GM18502 (cell line): ENCODE measurements around the gene MSLN.
"Not testable (repeated sequence)": the region's sequence is repeated elsewhere in the genome, so short reads cannot be mapped to it uniquely, and the experiment has no call there.

Source experiments
- ATAC-seq: cut with Tn5 transposase; IDR thresholded peaks from one replicate; pipeline ENCODE4 v1.9.1; 2021; ENCODE audit warnings: mild to moderate bottlenecking; ENCODE audit not compliant: unreplicated experiment, poor library complexity

Gene MSLN

DNA sequence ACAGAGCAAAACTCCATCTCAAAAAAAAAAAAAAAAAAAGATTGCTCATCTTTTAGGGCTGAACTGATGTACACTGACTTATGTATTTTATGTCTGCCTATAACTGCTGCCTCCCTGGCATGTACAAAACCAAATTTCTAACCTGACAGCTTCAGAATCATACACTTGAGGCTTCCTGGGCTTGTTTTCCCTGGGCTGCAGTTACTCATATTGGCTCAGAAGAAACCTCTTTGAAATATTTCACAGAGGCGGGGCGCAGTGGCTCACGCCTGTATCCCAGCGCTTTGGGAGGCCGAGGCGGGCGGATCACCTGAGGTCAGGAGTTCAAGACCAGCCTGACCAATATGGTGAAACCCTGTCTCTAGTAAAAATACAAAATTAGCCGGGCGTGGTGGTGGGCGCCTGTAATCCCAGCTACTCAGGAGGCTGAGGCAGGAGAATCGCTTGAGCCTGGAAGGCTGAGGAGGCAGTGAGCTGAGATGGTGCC lies 6.4 kb upstream of the MSLN start:
- not testable (repeated sequence) for ATAC-seq

DNA sequence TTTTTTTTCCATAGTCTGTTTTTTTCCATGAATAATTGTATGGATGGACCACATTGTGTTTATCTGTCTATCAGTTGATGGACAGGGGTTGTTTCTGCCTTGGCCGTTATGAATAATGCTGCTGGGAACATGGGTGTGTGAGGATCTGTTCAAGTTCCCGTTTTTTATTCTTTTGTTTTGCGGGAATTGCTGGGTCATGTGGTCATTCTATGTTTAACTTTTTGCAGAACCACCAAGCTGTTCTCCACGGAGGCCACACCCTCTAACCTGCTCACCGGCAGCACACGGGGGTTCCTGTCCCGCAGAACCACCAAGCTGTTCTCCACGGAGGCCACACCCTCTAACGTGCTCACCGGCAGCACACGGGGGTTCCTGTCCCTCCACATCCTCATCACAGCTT lies 5.9 kb upstream of the MSLN start:
- no peak for ATAC-seq

DNA sequence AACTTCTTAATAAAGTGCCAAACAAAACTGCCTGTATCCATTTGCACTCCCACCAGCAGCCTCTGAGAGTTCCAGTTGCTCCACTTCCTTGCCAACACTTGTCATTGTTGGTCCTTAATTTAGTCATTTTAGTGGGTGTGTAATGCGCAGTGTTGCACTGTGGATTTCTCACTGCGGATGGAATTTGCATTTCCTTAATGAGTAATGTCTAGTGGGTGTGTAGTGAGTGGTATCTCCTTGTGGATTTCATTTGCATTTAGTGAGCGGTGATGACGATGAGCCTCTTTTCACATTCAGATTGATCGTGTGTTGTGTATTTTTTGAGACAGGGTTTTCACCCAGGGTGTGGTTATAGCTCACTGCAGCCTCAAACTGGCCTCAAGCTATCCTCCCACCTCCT lies 4.1 kb upstream of the MSLN start:
- ATAC-seq = no peak

DNA sequence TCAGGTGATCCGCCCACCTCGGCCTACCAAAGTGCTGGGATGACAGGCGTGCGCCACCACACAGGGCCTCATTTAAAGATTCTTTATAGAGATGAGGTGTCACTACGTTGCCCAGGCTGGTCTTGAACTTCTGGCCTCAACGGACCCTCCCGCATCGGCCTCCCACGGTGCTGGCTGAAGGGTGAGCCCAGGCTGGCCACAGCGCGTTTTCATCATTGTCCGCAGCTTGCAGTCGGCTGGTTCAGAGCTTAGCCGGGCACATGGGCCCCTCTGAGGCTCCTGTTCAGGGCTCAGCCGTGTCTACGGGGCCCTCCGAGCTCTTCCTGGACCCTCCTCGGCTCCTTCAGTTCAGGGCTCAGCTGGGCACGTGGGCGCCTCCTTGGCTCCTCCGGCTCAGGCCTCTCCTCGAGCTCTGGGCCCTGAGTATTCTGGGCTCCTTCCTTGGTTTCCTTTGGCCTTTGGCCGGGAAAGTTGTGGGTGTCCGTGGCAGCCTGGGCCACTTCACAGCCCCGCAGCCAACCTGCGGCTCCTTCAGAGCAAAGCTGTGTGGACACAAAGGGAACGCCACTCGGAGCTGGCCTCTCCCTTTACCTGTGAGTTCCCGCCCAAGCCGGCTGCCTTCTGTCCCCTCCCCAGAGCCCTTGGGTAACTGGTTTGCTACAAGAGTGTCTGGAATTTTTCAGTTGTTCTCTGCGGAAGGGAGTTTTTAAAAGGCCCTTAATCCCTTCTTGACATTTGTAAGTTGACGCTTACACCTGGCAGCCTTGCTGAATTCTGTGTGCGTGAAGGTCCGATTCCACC lies 1.2 kb upstream of the MSLN start:
- ATAC-seq = no peak

DNA sequence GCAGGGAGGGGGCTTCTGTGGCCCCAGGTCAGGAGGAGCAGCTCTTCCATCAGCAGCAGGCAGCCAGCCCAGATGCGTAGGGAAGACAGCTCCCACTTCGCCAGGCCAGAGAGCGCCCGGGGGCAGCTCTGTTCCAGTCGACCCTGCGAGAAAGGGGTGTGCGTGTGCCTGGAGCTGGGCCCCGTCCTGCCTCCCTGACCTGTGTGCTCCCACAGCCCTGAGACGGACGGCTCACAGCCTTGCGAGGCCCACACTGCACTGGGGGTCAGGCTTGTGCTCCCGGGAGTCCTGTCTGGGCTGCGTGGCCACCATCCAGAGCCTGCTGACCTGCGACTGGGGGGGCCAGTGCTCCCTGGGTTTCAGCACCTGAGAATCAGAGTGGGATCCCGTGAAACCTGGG lies 469 bp upstream of the MSLN start:
- no peak for ATAC-seq

DNA sequence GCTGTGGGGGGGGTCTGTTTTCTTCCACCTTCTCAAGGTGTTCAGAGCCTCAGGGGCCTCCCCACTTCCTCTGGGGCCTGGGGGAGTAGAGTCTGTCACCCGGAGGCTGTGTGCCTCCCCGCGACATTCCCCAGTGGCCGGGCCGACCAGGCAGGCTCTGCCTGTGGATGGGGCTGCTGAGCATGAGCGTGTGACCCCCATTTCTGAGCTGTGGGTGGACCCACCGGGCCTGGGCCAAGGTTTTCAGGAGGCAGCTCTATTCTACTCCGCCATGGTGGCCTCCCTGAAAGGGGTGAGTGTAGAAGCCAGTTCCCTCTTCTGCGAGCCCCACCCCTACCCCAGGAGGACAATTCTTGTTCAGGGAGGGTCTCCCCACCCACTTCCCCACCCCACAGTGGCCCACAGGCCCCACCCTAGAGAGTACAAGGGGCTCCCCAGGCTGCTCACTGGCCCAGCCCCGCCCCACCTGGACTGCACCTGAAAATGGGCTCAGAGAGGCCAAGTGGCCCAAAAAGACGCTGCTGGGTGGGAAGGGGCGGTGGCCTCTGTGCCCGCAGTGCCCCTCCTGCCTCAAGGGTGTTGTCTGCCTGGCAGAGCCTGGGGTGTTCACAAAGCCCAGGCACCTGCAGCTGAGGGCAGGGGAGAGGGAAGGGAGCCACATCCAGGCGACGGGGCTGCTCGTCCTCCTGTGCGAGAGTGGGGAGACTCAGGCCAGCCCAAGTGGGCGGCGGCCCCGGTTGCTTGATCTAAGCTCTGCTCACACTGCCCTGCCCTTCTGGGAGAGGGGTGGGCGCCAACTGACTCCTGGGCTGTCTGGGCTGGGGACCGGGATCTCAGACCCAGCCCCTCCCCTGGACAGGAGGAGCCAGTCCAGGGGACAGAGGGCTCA lies 1.3 kb downstream of the MSLN start:
- no peak for ATAC-seq

DNA sequence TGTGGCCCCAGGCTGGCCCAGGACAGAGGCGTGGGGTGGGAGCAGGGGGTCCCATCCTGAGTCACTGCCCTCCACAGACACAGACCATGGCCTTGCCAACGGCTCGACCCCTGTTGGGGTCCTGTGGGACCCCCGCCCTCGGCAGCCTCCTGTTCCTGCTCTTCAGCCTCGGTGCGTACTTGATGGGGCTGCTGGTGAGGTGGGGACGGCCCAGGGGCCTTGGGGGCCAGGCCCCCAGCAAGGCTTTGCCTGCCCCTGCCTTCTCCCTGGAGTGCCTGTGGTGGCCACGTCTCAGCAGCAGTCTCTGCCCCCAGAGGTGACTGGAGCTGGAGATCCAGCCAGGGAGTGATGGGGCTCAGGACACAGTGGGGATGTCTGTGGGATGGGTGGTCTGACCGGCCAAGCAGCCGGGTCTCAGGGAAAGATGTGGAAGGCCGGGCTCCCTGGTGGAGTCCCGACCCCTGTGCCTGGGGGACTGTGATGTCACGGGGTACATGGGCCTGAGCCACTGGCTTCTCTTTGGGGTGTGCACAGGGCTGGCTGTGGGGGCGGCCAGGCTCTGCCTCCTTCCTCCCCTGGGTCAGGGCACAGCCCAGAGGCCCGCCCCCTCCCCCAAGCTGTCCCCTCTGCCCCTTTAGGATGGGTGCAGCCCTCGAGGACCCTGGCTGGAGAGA lies 2.2 kb downstream of the MSLN start:
- no peak for ATAC-seq

DNA sequence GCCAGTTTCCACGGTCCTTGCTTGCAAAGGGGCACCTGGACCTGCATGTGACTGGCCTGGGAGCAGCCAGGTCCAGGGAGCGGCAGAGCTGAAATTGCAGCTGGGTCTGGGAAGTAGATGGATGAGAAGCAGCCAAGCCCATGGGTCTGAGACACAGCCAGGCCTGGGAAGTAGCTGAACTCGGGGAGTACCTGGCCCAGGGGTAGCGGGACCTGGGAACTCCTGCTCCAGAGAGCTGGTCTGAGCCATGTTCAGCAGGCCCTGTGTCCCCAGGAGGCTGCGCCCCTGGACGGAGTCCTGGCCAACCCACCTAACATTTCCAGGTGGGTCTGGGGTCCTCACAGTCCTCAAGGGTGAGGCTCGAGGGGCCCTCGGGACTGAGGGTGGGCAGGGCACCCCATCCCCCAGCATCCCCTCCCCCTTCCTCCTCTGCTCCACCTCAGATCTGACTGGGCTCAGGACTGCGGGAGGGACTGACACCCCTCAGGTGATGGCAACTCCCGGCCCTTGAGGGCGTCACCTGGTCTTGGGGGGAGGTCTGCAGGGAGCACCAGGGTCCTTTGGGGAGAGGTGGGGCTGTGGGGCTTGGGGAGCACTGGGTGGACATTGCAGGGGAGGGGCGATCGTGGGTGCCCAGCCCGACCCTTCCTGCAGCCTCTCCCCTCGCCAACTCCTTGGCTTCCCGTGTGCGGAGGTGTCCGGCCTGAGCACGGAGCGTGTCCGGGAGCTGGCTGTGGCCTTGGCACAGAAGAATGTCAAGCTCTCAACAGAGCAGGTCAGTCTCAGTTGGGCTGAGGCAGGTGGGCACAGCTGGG lies 3.0 kb downstream of the MSLN start:
- no peak for ATAC-seq

DNA sequence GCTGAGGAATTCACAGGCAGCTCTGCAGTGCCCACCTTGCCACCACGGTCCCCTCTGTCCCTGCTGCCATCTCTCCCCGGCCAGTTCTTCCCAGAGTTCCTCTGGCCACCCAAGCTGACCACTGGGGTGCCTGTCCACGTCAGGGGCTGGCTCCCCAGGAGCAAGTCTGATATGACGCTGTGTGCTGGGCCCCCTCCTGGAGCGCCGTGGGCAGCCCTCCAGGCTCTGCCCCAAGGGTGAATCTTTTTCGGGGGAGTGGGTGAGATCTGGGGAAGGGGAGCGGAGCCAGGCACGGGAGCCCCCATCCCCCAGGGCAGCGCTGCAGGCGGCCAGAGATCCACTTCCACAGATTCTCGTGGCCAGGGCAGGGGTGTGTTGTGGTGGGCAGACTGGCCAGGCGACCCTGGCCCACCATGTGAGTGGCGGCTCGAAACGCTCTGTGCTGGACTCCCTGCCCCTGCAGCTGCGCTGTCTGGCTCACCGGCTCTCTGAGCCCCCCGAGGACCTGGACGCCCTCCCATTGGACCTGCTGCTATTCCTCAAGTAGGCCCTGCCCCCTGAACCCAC lies 3.7 kb downstream of the MSLN start:
- ATAC-seq = no peak

DNA sequence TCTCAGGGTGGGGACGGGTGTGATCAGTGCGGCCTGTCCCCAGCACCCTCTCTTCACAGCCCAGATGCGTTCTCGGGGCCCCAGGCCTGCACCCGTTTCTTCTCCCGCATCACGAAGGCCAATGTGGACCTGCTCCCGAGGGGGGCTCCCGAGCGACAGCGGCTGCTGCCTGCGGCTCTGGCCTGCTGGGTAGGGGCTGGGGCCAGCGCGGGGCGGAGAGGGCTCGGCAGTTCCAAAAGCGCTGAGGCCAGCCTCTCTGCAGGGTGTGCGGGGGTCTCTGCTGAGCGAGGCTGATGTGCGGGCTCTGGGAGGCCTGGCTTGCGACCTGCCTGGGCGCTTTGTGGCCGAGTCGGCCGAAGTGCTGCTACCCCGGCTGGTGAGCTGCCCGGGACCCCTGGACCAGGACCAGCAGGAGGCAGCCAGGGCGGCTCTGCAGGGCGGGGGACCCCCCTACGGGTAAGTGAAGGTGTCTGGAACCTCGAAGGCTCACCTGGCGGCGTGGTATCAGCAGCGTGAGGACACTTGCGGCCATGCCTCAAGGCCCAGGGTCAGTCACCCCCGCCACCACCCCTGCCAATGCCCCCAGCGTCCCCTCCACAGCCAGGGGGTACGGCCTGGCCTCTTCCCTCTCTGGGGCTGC lies 4.4 kb downstream of the MSLN start:
- no peak for ATAC-seq

DNA sequence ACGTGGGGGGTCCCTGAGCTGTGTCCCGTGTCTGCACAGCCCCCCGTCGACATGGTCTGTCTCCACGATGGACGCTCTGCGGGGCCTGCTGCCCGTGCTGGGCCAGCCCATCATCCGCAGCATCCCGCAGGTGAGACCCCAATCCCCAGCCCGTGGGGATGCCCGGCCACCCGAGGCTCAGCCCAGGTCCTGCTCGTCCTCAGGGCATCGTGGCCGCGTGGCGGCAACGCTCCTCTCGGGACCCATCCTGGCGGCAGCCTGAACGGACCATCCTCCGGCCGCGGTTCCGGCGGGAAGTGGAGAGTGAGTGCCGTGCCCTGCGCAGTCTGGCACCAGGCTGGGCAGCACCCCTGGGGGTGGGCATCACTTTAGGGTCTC lies 4.9 kb downstream of the MSLN start:
- ATAC-seq = no peak

DNA sequence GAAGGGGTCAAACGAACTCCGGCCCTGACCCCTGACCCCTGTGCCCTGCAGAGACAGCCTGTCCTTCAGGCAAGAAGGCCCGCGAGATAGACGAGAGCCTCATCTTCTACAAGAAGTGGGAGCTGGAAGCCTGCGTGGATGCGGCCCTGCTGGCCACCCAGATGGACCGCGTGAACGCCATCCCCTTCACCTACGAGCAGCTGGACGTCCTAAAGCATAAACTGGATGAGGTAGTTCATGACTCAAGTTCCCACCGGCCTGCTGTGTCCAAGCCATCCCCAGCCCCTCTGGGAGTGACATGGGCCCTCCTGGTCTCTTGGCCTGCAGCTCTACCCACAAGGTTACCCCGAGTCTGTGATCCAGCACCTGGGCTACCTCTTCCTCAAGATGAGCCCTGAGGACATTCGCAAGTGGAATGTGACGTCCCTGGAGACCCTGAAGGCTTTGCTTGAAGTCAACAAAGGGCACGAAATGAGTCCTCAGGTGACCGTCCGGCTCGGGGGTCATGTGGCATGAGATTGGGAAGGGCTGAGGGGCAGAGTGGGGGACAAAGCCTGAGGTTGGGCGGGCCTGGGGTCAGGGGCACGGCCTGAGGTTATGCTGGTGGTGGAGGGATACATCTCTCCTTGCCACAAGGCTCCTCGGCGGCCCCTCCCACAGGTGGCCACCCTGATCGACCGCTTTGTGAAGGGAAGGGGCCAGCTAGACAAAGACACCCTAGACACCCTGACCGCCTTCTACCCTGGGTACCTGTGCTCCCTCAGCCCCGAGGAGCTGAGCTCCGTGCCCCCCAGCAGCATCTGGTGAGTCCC lies 5.7 kb downstream of the MSLN start:
- no peak for ATAC-seq

DNA sequence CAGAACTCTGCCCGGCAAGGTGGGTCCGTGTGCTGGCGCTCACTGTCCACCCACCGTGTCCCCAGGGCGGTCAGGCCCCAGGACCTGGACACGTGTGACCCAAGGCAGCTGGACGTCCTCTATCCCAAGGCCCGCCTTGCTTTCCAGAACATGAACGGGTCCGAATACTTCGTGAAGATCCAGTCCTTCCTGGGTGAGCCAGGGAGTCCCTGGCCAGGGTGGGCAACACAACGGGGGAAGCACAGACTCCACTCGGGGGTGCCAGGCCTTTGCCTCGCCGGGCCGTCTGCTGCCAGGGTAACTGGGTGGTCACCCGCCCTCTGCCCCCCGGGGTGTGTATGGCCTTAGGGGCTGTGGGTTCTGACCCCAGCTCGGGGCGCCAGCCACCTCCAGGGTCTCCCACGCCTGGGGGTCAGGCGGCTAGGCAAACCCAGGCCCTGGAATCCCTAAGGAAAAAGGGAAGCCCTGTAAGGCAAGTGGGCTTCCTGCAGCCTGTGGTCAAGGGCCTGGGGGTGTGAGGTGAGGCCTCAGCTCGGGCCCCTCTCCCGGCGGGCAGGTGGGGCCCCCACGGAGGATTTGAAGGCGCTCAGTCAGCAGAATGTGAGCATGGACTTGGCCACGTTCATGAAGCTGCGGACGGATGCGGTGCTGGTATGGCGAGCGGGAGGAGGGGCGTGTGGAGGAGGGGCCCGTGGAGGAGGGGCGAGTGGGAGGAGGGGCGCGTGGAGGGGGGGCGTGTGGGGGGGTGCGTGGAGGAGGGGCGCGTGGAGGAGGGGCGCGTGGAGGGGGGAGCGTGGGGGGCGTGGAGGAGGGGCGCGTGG lies 6.5 kb downstream of the MSLN start:
- no peak for ATAC-seq

DNA sequence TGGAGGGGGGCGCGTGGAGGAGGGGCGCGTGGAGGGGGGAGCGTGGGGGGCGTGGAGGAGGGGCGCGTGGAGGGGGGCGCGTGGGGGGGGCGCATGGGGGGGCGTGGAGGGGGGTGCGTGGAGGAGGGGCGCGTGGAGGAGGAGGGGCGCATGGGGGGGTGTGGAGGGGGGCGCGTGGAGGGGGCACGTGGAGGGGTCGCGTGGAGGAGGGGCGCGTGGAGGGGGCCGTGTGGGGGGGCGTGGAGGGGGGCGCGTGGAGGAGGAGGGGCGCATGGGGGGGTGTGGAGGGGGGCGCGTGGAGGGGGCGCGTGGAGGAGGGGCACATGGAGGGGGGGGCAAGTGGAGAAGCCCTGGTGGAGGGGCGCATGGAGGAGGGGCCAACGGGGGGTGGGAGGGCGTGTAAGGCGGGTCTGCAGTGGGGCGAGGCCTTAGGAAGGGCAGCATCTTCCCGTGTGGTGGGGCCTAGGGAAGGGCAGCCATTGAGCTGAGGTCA lies 7.3 kb downstream of the MSLN start:
- ATAC-seq = no peak

DNA sequence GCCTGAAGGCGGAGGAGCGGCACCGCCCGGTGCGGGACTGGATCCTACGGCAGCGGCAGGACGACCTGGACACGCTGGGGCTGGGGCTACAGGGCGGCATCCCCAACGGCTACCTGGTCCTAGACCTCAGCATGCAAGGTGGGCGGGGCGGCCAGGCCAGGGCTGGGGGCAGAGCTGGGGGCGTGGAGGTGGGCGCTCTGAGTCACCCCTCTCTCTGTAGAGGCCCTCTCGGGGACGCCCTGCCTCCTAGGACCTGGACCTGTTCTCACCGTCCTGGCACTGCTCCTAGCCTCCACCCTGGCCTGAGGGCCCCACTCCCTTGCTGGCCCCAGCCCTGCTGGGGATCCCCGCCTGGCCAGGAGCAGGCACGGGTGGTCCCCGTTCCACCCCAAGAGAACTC lies 7.9 kb downstream of the MSLN start:
- no peak for ATAC-seq

DNA sequence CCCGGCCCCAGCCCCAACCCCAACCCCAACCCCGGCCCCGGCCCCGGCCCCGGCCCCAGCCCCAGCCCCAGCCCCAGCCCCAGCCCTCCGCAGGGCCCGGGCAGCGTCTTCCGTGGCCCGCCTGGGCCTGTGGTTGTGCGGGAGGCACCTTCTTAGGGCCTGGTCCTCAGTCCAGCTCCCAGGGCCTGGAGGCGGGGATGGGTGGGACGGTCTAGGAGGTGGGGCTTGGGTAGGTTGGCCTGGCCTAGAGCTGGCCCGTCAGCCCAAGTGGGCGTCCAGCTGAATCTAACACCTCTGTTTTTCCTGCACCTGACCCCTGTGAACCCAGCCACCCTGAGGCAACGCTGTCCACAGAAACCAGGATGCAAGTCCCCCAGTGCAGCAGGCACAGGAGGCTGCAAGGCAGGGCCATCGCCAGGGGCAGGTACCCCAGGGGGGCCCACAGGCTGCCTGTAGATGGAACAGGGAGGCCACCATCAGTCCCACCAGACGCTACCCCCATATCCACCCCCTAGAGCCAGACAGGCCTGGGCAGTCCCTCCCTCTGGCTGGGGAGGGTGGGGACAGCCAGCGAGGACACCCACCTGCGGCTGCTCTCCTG lies 8.8 kb downstream of the MSLN start:
- ATAC-seq = no peak

DNA sequence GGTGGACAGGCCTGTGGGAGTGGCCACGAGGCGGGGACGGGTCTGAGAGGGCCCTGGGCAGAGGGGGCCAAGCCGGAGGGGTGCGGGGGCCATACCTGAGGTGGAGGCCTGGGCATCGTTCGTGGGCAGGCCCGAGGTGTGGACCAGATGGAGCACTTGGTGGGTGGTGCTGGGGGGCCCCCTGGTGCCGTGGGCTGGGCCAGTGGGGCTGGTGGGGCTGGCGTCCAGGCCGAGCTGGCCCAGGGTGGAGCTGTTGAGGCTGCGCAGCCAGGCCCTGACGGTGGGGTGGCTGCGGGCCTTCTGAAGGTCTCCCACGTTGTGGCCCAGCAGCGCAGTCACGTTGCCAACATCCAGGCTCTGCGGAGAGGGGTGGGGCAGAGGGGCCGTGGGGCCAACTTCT lies 9.4 kb downstream of the MSLN start:
- no peak for ATAC-seq
